GM18867 (cell line): ENCODE data around the gene DHX29.

Experiments used
- ATAC-seq: cut with Tn5 transposase; IDR thresholded peaks from one replicate; pipeline ENCODE4 v1.9.1; 2021; ENCODE audit warnings: mild to moderate bottlenecking, moderate library complexity; ENCODE audit not compliant: unreplicated experiment

DHX29 gene

DNA sequence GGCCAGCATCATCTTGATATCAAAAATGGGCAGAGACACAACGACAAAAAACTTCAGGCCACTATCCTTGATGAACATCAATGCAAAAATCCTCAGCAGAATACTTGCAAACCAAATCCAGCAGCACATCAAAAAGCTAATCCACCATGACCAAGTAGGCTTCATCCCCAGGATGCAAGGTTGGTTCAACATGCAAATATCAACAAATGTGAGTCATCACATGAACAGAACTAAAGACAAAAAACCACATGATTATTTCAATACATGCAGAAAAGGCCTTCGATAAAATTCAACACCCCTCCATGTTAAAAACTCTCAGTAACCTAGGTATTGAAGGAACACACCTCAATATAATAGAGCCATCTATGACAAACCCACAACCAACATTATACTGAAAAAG, 8.8 kb upstream of the DHX29 start:
- no peak for ATAC-seq

DNA sequence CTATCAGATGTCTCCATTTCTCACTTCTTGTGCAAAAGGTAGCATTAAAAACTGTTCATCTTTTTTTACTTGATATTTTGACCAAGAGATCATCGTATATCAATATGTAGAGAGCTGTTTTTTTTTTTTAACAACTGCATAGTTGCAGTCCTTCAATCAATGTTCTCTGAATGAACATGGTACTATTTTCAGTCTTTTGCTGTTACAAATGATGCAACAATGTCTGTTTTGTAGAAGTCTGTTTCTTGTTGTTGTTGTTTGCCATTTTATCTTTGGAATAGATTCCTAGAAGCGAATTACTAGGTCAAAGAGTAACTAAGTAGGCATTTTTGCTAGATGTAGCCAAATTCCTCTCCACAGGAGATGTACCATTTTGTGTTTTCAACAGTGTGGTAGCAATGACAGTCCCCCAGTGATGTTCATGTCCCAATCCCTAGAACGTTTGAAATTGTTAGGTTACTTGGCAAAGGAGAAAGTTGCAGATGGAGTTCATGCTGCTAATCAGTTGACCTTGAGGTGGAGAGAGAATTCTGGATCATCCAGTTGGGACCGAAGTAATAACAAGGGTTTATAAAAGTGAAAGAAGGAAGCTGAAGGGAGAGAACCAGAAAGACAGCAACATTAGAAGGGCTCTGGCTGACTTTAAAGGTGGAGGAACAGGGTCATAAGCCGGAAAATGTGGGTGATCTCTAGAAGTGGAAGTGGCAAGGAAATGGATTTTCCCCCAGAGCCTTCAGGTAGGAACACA, 6.5 kb upstream of the DHX29 start:
- ATAC-seq = no peak

DNA sequence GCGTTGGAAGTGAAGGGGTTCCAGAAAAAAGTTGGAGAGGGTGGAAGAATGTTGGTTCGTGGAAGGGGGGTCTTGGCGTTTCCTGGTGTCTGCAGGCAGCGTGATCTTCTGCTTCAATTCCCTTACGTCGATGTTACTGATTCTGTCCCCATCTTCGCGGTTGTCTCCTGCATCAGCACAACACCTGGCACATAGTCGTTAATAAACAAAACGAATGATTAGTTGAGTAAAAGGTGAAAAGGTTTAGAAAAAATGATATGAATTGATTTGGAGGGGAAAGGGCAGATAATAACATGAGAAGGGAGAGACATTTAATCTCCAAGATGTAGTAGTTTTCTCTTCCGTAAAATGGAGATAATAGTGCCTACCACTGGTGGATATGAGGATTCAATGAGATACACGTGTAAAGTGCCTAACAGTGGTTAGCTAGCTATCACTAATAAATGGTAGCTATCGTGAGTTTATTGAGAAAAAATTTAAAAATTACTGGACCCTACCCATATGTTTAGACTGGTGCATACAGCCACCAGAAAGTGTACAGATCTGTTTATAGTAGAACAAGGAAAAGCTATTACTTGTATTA, 851 bp upstream of the DHX29 start:
- peak; percentile 11 for ATAC-seq

DNA sequence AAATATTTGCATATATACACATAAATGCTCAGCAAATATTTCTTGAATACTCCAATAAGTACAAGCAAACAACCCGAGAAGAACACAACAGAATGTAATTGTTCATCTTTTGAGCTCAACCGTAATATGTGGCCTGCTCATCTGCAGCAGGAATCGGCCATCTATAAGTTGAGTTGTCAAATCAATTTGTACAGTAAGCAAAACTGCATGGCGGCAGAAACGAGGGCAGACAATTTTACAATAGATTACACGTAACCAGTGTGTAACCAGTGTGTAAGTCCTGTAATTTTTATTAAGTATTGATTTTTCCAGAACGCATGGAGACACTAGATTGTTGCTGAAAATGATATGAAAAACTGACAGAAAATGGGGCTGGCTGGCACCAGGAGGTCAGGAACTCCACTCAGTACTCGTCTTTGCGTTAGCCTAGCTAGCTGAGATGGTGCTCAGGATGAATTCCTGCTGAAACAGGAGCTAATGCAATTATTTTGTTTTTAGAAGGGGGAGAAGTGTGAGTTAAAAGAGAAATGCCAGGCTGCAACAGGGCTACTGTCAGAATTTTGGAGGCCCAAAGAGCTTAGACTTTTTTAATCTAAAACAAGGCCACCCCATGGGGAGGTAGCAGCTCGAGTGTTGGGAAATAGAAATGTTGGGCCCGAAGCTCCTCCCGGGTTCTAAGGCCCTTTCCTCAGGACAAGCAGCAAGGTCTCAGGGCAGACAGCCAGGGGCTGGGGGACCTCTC, 682 bp downstream of the DHX29 start:
- ATAC-seq = peak; percentile 9

DNA sequence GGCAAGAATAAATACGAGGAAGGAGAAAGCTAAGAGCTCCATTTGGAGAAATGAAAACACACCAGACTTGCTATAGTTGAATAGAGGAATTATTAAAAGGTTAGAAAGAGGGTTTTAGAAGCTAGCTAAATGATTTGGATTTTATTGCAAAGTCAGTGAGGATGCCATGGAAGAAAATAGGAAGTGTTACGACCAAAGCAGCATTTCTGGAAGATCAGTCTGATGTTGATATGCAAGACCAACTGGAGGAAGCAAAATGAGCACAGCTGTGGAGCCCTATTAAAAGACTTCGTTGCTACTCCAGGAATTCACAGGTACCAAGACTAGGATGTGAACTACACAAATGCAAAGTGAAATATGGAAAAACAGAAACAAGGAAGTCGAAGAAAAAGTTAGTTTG, 2.1 kb downstream of the DHX29 start:
- ATAC-seq = no peak

DNA sequence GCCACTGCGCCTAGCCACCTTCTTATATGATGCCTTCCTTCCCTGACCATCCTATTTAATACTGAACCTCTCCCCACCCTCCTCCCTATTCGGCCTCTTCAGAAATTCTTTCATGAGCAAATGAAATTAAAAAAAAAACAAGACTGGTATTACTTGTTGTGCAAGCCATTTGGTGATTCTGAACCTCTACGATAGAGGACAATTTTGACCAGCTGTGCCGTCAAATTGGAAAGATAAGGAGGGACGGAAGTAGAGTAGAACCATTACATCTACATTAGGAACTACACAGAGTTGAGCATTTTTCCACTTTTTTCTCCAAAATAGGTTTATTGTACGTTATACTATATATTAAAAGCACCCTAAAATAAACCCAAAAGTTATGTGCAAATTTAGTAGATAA, 2.9 kb downstream of the DHX29 start:
- no peak for ATAC-seq

DNA sequence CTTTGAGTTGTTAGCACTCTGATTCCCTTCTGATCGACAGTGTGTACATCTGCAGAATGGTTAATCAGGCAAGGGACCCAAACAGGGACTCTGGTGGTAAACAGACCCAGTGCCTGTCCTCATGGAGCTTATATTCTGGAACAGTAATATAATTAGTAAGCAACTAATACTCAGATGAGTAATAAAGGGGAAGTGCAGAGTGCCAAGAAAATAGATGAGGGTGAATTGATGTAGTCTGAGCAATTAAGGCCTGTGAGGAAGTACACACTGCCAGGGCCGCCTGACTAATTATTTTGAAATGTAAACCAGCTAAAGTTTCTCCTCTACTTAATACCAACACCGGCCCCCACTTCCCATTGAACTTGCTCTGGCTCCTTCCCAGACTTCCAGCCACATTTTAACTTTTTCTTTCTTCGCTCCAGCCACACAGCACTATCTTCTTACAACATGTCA, 4.2 kb downstream of the DHX29 start:
- no peak for ATAC-seq

DNA sequence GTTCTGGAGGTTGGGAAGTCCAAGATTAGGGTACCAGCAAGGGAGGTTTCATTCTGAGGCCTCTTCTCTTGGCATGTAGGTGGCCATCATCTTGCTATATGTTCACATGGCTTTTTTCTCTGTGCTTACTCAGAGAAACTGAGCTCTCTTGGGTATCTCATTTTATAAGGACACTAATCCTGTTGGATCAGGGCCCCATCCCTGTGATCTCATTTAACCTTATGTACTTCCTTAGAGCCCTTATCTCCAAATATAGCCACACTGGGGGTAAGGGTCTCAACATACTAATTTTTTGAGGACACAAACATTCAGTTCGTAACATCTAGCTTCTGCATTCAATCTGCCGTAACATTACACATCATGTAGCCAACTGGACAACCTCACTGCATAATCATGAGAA, 6.6 kb downstream of the DHX29 start:
- ATAC-seq = no peak

DNA sequence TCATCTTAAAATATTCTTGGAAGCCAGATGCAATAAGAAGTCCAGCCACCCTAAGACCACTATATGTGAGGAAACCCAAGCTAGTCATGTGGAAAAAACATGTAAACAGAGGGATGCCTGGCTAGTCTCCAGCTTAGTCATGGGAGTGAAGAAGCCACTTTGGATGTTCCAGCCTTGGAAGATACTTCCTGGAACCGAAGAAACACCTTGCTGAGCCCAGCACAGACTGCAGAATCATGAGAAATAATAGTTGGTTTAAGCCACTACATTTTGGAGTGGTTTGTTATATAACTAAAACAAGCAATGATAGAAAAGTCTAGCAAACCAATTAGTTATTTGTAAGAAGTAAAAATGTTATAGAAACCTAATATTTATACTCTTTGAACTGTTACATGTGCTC, 12.6 kb downstream of the DHX29 start:
- ATAC-seq = no peak

DNA sequence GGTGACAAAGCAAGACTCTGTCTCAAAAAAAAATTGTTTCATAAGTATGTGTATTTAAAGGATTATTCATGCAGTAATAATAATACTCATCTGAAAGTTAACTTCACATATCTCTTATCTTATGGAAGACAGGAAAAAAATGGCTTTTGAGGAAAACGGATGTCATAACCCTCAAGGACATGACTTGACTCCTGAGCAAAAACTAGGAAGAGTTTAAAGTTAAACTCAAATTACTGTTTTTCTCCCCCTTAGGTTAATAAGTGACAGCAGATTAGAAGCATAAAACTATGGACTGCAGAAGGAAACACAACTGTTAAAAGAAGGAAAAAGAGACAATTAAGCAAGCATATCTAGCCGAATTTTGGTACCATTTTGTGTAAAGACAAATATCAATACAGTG, 16.5 kb downstream of the DHX29 start:
- no peak for ATAC-seq

DNA sequence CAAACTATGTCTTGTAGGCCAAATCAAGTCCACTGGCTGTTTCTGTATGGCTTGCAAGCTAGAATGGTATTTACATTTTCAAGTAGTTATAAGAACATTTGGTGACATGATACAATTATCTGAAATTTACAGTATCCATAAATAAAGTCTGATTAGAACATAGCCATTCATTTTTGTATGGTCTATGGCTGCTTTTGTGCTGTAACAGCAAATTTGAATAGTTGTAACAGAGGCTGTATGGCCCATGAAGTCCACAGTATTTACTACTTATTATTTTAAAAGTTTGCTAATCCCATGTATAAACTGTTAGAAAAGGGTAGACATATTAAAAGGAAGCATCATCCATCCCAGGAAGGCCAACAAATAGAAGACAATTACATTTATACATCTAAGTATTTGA, 17.7 kb downstream of the DHX29 start:
- no peak for ATAC-seq

DNA sequence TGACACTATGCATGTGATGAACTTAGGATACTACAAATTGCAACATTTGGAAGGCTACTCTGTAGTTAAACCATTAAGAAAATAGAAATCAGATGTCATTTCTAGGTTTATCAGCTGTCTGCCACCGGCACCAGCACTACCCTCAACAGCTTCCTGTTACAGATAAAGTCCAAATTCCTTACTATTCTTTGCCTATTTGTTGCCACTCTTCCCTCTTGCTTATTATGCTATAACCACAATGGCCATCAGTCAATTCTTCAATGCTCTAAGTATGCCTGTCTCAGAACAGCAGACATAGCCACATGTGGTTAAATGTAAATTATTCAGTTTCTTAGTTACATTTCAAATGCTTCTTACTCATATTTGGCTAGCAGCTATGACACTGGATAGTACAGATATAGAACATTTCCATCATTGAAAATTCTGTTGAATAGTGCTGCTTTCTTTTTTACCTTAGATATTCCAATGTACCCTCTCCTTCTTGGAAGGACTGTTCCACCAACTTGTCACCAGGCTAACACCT, 21.0 kb downstream of the DHX29 start:
- ATAC-seq = no peak

DNA sequence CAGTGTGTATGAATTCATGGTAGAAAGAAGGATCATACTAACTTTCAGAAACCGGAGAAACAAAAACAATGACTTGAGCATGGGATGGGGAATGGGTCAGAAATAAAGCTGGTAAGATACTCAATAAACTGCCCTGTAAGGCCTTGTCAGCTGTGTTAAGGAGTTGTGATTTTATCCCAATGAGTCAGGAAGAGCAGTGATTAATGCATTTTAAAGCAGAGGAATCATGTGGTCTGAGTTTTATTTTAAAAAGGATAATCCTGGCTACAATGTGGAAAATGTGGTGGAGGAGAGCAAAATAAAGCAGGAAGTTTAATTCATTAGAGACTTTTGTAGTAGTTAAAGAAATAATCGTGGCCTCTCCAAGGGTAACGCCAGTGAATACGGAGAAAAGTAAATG, 28.7 kb downstream of the DHX29 start:
- ATAC-seq = no peak

DNA sequence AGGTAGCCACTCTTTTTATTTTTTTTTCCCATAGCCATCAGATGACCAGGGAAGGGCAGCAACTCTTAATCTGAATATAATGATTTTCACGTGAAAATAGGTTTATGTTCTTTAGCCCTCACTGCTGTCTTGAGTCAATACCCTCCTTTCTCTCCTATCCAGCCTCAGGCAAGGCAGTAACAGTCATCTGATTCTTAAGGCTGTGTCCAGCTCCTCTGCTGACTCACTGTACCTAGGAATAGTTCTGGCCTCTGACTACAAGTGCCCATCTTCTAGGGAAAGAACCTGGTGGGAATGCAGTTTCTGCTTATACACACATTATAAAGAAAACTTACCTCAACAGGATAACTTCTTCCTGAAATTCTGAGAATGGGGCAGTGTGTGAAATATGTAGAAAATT, 30.7 kb downstream of the DHX29 start:
- ATAC-seq = no peak

DNA sequence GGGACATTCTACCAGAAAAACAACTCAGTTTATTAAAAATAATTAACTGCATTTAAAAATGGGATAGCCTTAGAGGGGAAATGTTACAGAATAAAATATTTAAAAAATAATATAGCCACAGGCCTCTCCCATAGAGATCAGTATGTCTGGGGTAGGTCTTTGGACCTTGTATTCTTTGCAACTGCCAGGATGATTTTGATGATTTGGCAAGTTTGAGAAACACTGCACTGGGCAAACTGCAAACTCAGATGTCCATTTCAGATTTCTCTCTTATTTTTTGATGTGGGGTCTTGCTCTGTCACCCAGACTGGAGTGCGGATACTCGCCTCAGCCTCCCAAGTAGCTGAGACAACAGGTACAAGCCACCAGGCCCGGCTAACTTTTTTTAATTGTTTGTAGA, 49.2 kb downstream of the DHX29 start:
- ATAC-seq = no peak

DNA sequence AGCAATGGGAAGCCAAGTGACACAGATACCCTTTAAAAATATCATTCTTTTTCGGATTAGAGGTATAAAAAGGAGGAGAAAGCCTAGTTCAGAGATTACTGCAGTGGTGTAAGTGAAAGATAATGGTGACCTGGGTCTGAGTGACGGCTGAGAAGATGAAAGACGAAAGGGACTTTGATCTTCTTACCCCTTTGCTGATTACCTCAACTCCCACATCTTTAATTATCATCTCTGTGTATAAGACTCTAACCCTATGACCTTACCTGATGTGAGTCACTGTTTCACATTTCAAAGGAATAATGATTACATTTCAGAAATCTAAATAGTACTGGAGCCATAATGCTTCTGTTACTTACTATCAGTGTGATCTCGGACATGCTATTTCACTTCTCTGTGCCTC, 52.7 kb downstream of the DHX29 start:
- no peak for ATAC-seq

DNA sequence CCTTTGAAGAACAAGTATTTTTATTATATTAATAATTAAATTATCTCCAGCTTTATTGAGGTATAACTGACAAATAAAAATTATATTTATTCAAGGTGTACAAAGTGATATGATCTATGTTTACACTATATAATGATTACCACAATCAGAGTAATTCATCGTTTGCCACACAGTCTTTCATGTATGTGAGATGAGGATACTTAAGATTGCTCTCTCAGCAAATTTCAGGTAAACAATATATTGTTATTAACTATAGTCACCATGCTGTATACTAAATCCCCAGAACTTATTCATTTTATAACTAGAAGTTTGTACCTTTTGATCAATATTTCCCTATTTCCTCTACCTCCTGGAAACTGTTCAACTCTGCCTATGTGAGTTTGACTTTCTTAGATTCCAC, 57.4 kb downstream of the DHX29 start:
- no peak for ATAC-seq

DNA sequence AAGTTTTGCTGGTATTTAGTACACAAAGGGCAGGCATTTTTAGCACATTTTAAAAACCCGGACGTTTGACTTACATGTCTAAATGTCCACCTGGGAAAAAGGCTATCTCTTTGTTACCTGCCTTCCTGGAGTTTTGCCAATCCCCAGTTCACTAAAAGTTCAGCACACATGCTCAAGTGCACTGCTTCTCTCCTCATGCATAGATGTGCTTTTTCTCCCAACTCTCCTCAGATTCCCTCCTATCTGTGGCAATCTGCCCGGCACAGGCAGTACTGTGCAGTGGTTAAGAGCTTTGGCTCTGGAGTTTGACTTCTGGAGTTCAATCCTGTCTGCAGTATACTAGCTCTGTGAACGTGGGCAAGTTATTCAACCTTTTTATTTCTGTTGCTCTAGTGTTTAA, 65.7 kb downstream of the DHX29 start:
- no peak for ATAC-seq

DNA sequence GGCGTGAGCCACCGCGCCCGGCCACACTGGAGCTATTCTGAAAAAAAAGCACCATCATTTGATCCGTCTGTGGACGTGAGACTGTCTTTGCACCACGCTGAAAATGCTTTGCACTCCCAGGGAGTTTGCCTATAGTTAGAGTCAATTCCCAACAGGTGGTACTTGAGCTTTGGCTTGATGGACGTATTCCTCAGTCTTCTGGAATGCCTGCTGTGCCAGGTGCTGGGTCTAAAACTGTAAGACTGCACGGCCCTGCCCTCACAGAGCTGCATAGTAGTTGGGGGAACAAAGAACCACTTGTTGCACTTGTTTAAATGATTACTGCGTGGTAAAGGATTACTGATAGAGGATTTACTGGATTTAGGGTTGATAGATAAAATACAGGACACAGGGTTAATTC, 70.7 kb downstream of the DHX29 start:
- no peak for ATAC-seq

DNA sequence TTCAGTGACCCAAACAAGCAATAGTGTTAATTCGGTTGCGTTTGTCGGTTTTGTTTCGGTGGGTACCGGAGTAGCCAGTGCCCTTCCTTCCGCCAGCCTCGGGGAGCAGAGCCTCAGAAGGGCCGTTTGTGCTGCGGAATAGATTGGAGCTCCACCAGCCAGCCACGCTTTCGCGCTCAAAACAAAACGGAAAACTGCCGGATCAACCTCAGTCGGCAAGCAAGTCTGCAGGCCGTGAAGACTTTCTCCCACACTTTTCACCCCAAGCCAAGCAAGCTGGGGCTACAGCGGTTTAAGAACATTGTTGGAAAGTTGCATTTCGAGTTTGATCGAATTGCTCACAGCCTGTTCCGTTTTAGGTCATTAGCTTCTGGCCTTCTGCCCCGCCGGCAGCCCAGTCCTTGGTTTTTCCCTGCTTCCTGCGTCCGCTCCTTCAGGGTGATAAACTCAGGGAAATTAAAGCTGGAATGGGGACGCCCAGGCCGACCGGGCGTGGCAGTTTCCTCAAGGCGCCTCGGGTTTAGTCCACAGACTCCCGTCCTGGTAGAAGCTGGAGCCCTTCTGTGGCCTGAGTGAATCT, 73.3 kb downstream of the DHX29 start:
- no peak for ATAC-seq
